ENCODE results near the gene KIAA1549. TPM values are rescaled to one million over a fixed set of nuclear protein-coding genes. Genes with fewer than 3 reads are reported as not detected.

The KIAA1549 gene
- total and polyA plus RNA-seq, 2 donors (not counting 1 experiment from before 2014, with no cell fraction given) = under 0.01 to 0.52 TPM

DNA sequence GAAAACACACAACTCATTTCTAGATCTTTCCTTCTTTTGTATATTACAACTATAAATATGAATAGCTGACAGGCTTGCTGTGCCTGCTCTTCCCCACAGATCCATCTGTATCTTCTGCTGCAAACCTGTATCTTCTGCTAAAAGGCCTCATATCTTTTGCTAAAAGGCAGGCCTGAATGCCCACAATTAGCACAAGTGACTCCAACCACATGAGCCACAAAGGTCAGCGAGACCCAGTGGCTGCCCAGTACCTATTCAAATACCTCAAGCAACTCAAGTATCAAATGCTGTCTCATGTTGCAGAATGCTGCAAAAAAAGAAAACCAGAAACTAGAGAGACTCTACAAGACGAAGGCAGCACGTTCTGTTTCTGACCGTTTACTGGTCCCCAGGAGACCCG lies 128.7 kb downstream of the KIAA1549 start:
- TF ChIP-seq EZH2 (IDR thresholded peaks at IDR 0.05; ENCODE audit: borderline replicate concordance, insufficient read depth, low read depth, low read length, poor library complexity, severe bottlenecking) = no peak
- TF ChIP-seq, protein P1, sequence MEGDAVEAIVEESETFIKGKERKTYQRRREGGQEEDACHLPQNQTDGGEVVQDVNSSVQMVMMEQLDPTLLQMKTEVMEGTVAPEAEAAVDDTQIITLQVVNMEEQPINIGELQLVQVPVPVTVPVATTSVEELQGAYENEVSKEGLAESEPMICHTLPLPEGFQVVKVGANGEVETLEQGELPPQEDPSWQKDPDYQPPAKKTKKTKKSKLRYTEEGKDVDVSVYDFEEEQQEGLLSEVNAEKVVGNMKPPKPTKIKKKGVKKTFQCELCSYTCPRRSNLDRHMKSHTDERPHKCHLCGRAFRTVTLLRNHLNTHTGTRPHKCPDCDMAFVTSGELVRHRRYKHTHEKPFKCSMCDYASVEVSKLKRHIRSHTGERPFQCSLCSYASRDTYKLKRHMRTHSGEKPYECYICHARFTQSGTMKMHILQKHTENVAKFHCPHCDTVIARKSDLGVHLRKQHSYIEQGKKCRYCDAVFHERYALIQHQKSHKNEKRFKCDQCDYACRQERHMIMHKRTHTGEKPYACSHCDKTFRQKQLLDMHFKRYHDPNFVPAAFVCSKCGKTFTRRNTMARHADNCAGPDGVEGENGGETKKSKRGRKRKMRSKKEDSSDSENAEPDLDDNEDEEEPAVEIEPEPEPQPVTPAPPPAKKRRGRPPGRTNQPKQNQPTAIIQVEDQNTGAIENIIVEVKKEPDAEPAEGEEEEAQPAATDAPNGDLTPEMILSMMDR (IDR thresholded peaks at IDR 0.05) = no peak
- no peaks in the 10 kb centered on the region for H3K27me3 ChIP-seq (replicated peaks in 1 of 4; ENCODE audit: control extremely low read depth in 1 of 4, control insufficient read depth in 3 of 4, insufficient read depth in 4 of 4, low read length in 3 of 4)
- H3K4me2 ChIP-seq (replicated peaks; ENCODE audit: low read depth, low read length, poor library complexity, severe bottlenecking) = no peak overlapping the region
- ATAC-seq (ENCODE audit: low read depth) (no peak), DNase-seq (no peak)
- Mint-ChIP-seq H3K9me3 (ENCODE audit: insufficient read depth) (peaks cover 5% of the 10 kb centered on the region), H3K27me3 (no peaks in the 10 kb centered on the region), H3K4me3 (no peak overlapping the region), H3K27ac (no peak overlapping the region), H3K4me1 (no peaks in the 10 kb centered on the region)
- H3K9ac ChIP-seq (ENCODE audit: low read length) = no peak overlapping the region
- H3K9me3 ChIP-seq (ENCODE audit: control extremely low read depth in 1 of 3, control insufficient read depth in 2 of 3, insufficient read depth in 1 of 3, low read length in 2 of 3) = peaks cover 0 to 3% (median 0%) of the 10 kb centered on the region in 3 donors
- no peaks in the 10 kb centered on the region for H4K20me1 ChIP-seq (ENCODE audit: control insufficient read depth, insufficient read depth, low read length, poor library complexity, severe bottlenecking)
- intact Hi-C loops (cut with micrococcal nuclease) = no loop called here
- no peak overlapping the region for H3K4me3 ChIP-seq (ENCODE audit: control extremely low read depth in 1 of 5, extremely low read depth in 1 of 5, insufficient read depth in 1 of 5, low read depth in 2 of 5, low read length in 4 of 5)
- H3K4me1 ChIP-seq (ENCODE audit: control insufficient read depth in 2 of 2, insufficient read depth in 2 of 2, low read length in 2 of 2) = no peaks in the 10 kb centered on the region
- 96% methylated on average over 5 of the region's 5 CpGs for WGBS (ENCODE audit: insufficient coverage)
- no peaks in the 10 kb centered on the region for H3K36me3 ChIP-seq (replicated peaks in 1 of 2; ENCODE audit: control extremely low read depth in 1 of 2, control insufficient read depth in 1 of 2, extremely low read depth in 1 of 2, insufficient read depth in 2 of 2, low read length in 1 of 2)
- H2AFZ ChIP-seq (ENCODE audit: insufficient read depth, low read depth, low read length, poor library complexity, severe bottlenecking) = no peak overlapping the region
- POLR2A ChIA-PET = no interaction called here
- no peaks in the 10 kb centered on the region for H3K79me2 ChIP-seq (ENCODE audit: control insufficient read depth, insufficient read depth, low read length)
- CTCF ChIA-PET = no interaction called here
- no peak overlapping the region for H3K27ac ChIP-seq (ENCODE audit: low read length in 2 of 2)

DNA sequence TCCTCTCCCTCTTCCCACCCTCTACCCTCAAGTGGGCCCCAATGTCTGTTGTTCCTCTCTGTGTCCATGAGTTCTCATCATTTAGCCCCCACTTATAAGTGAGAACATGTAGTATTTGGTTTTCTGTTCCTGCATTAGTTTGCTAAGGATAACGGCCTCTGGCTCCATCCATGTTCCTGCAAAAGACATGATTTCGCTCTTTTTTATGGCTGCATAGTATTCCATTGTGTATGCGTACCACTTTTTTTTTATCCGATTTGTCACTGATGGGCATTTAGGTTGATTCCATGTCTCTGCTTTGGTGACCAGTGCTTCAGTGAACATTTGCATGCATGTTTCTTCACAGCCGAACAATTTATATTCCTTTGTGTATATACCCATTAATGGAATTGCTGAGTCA lies 131.5 kb downstream of the KIAA1549 start:
- no peak overlapping the region for H3K9ac ChIP-seq (ENCODE audit: low read length)
- no peak overlapping the region for H3K4me3 ChIP-seq (ENCODE audit: control extremely low read depth in 1 of 5, extremely low read depth in 1 of 5, insufficient read depth in 1 of 5, low read depth in 2 of 5, low read length in 4 of 5)
- no peaks in the 10 kb centered on the region for H4K20me1 ChIP-seq (ENCODE audit: control insufficient read depth, insufficient read depth, low read length, poor library complexity, severe bottlenecking)
- H3K27ac ChIP-seq (ENCODE audit: low read length in 2 of 2) = no peak overlapping the region
- 100% methylated on average over 2 of the region's 5 CpGs for WGBS (ENCODE audit: insufficient coverage)
- no peaks in the 10 kb centered on the region for H3K27me3 ChIP-seq (replicated peaks in 1 of 4; ENCODE audit: control extremely low read depth in 1 of 4, control insufficient read depth in 3 of 4, insufficient read depth in 4 of 4, low read length in 3 of 4)
- ChIA-PET CTCF (no interaction called here), POLR2A (no interaction called here)
- Mint-ChIP-seq H3K27ac (no peak overlapping the region), H3K27me3 (no peaks in the 10 kb centered on the region), H3K9me3 (ENCODE audit: insufficient read depth) (peaks cover 3% of the 10 kb centered on the region), H3K4me3 (no peak overlapping the region), H3K4me1 (no peaks in the 10 kb centered on the region)
- TF ChIP-seq, protein P1 (IDR thresholded peaks at IDR 0.05) = no peak
- TF ChIP-seq EZH2 (IDR thresholded peaks at IDR 0.05; ENCODE audit: borderline replicate concordance, insufficient read depth, low read depth, low read length, poor library complexity, severe bottlenecking) = no peak
- H3K4me1 ChIP-seq (ENCODE audit: control insufficient read depth in 2 of 2, insufficient read depth in 2 of 2, low read length in 2 of 2) = no peaks in the 10 kb centered on the region
- ATAC-seq (ENCODE audit: low read depth) (no peak), DNase-seq (no peak)
- no peaks in the 10 kb centered on the region for H3K79me2 ChIP-seq (ENCODE audit: control insufficient read depth, insufficient read depth, low read length)
- H2AFZ ChIP-seq (ENCODE audit: insufficient read depth, low read depth, low read length, poor library complexity, severe bottlenecking) = no peak overlapping the region
- H3K36me3 ChIP-seq (replicated peaks in 1 of 2; ENCODE audit: control extremely low read depth in 1 of 2, control insufficient read depth in 1 of 2, extremely low read depth in 1 of 2, insufficient read depth in 2 of 2, low read length in 1 of 2) = no peaks in the 10 kb centered on the region
- H3K4me2 ChIP-seq (replicated peaks; ENCODE audit: low read depth, low read length, poor library complexity, severe bottlenecking) = no peak overlapping the region
- intact Hi-C loops (cut with micrococcal nuclease) = no loop called here
- H3K9me3 ChIP-seq (ENCODE audit: control extremely low read depth in 1 of 3, control insufficient read depth in 2 of 3, insufficient read depth in 1 of 3, low read length in 2 of 3) = no peaks in the 10 kb centered on the region

Measured in B cell (primary cell).